Measurements from ENCODE around the gene PTPRJ.

PTPRJ gene

GRCh38 chr11:48055292-48056132 lies 75.2 kb downstream of the PTPRJ start:
- ATAC-seq (ENCODE audit: low read depth) (peak; percentile 84), DNase-seq (ENCODE audit: low spot score in 2 of 2) (peak in 1 of 2 donors; percentile 9)
- H3K27ac Mint-ChIP-seq: peak overlapping the region; percentile 9
- peaks cover 53% of the 10 kb centered on the region for H3K4me1 Mint-ChIP-seq
- H3K27me3 Mint-ChIP-seq: no peaks in the 10 kb centered on the region
- H3K9me3 Mint-ChIP-seq: no peaks in the 10 kb centered on the region
- peak overlapping the region; percentile 41 for H3K4me3 Mint-ChIP-seq
- peaks cover 5% of the 10 kb centered on the region for H3K36me3 Mint-ChIP-seq

- peaks cover 52% of the 10 kb centered on the region for H3K4me1 Mint-ChIP-seq
- no peaks in the 10 kb centered on the region for H3K27me3 Mint-ChIP-seq
- H3K9me3 Mint-ChIP-seq: no peaks in the 10 kb centered on the region
- peak overlapping the region; percentile 41 for H3K4me3 Mint-ChIP-seq
- ATAC-seq (ENCODE audit: low read depth) (no peak), DNase-seq (ENCODE audit: low spot score in 2 of 2) (no peak)
- peaks cover 5% of the 10 kb centered on the region for H3K36me3 Mint-ChIP-seq
- no peak overlapping the region for H3K27ac Mint-ChIP-seq
These were observed 76.2 kb downstream of the PTPRJ start for GRCh38 chr11:48056325-48057183.

- peaks cover 5% of the 10 kb centered on the region for H3K36me3 Mint-ChIP-seq
- no peaks in the 10 kb centered on the region for H3K27me3 Mint-ChIP-seq
- ATAC-seq (ENCODE audit: low read depth) (no peak), DNase-seq (ENCODE audit: low spot score in 2 of 2) (no peak)
- H3K9me3 Mint-ChIP-seq: no peaks in the 10 kb centered on the region
- no peak overlapping the region for H3K4me3 Mint-ChIP-seq
- H3K27ac Mint-ChIP-seq: no peak overlapping the region
- peaks cover 42% of the 10 kb centered on the region for H3K4me1 Mint-ChIP-seq
These were observed 77.7 kb downstream of the PTPRJ start for GRCh38 chr11:48058064-48058463.

- H3K9me3 Mint-ChIP-seq: no peaks in the 10 kb centered on the region
- no peaks in the 10 kb centered on the region for H3K27me3 Mint-ChIP-seq
- H3K4me3 Mint-ChIP-seq: no peak overlapping the region
- DNase-seq (ENCODE audit: low spot score in 2 of 2) (no peak), ATAC-seq (ENCODE audit: low read depth) (no peak)
- peaks cover 45% of the 10 kb centered on the region for H3K4me1 Mint-ChIP-seq
- H3K36me3 Mint-ChIP-seq: peaks cover 5% of the 10 kb centered on the region
- H3K27ac Mint-ChIP-seq: no peak overlapping the region
These were observed 78.4 kb downstream of the PTPRJ start for GRCh38 chr11:48058788-48059187.

GRCh38 chr11:48062649-48063048 lies 82.3 kb downstream of the PTPRJ start:
- no peak for DNase-seq (ENCODE audit: low spot score in 2 of 2)
- ATAC-seq (ENCODE audit: low read depth): no peak
- Mint-ChIP-seq H3K4me1 (peaks cover 31% of the 10 kb centered on the region), H3K4me3 (no peak overlapping the region), H3K27me3 (no peaks in the 10 kb centered on the region), H3K27ac (peak overlapping the region; percentile 75), H3K36me3 (peaks cover 12% of the 10 kb centered on the region), H3K9me3 (no peaks in the 10 kb centered on the region)

GRCh38 chr11:48063424-48063978 lies 83.1 kb downstream of the PTPRJ start:
- no peak for DNase-seq (ENCODE audit: low spot score in 2 of 2)
- H3K4me3 Mint-ChIP-seq: no peak overlapping the region
- ATAC-seq (ENCODE audit: low read depth): no peak
- peak overlapping the region; percentile 58 for H3K27ac Mint-ChIP-seq
- no peaks in the 10 kb centered on the region for H3K27me3 Mint-ChIP-seq
- H3K9me3 Mint-ChIP-seq: peaks cover 5% of the 10 kb centered on the region
- H3K36me3 Mint-ChIP-seq: peaks cover 19% of the 10 kb centered on the region
- peaks cover 31% of the 10 kb centered on the region for H3K4me1 Mint-ChIP-seq

- ATAC-seq (ENCODE audit: low read depth) (no peak), DNase-seq (ENCODE audit: low spot score in 2 of 2) (no peak)
- peaks cover 27% of the 10 kb centered on the region for H3K4me1 Mint-ChIP-seq
- H3K9me3 Mint-ChIP-seq: peaks cover 5% of the 10 kb centered on the region
- no peak overlapping the region for H3K27ac Mint-ChIP-seq
- no peak overlapping the region for H3K4me3 Mint-ChIP-seq
- peaks cover 21% of the 10 kb centered on the region for H3K36me3 Mint-ChIP-seq
- H3K27me3 Mint-ChIP-seq: no peaks in the 10 kb centered on the region
These were observed 83.9 kb downstream of the PTPRJ start for GRCh38 chr11:48064306-48064705.

- Mint-ChIP-seq H3K27ac (peak overlapping the region; percentile 29), H3K9me3 (peaks cover 5% of the 10 kb centered on the region), H3K4me3 (no peak overlapping the region), H3K4me1 (peaks cover 24% of the 10 kb centered on the region), H3K27me3 (no peaks in the 10 kb centered on the region), H3K36me3 (peaks cover 20% of the 10 kb centered on the region)
- ATAC-seq (ENCODE audit: low read depth): no peak
- no peak for DNase-seq (ENCODE audit: low spot score in 2 of 2)
These were observed 86.8 kb downstream of the PTPRJ start for GRCh38 chr11:48066881-48067800.

GRCh38 chr11:48073031-48073861 lies 92.9 kb downstream of the PTPRJ start:
- ATAC-seq (ENCODE audit: low read depth): no peak
- no peak for DNase-seq (ENCODE audit: low spot score in 2 of 2)
- peaks cover 15% of the 10 kb centered on the region for H3K36me3 Mint-ChIP-seq
- H3K27me3 Mint-ChIP-seq: no peaks in the 10 kb centered on the region
- H3K27ac Mint-ChIP-seq: peak overlapping the region; percentile 38
- H3K4me1 Mint-ChIP-seq: peaks cover 29% of the 10 kb centered on the region
- H3K9me3 Mint-ChIP-seq: peaks cover 2% of the 10 kb centered on the region
- no peak overlapping the region for H3K4me3 Mint-ChIP-seq

- ATAC-seq (ENCODE audit: low read depth) (peak; percentile 89), DNase-seq (ENCODE audit: low spot score in 2 of 2) (peak in 1 of 2 donors; percentile 12)
- Mint-ChIP-seq H3K4me1 (peaks cover 35% of the 10 kb centered on the region), H3K27me3 (no peaks in the 10 kb centered on the region), H3K27ac (no peak overlapping the region), H3K36me3 (peaks cover 9% of the 10 kb centered on the region), H3K9me3 (no peaks in the 10 kb centered on the region), H3K4me3 (peak overlapping the region; percentile 17)
These were observed 94.2 kb downstream of the PTPRJ start for GRCh38 chr11:48074425-48075181.

GRCh38 chr11:48075637-48076036 lies 95.3 kb downstream of the PTPRJ start:
- H3K9me3 Mint-ChIP-seq: no peaks in the 10 kb centered on the region
- H3K36me3 Mint-ChIP-seq: peaks cover 9% of the 10 kb centered on the region
- no peaks in the 10 kb centered on the region for H3K27me3 Mint-ChIP-seq
- peak overlapping the region; percentile 43 for H3K4me3 Mint-ChIP-seq
- H3K27ac Mint-ChIP-seq: peak overlapping the region; percentile 87
- DNase-seq (ENCODE audit: low spot score in 2 of 2): no peak
- ATAC-seq (ENCODE audit: low read depth): no peak
- H3K4me1 Mint-ChIP-seq: peaks cover 40% of the 10 kb centered on the region

GRCh38 chr11:48077251-48077650 lies 96.9 kb downstream of the PTPRJ start:
- ATAC-seq (ENCODE audit: low read depth) (no peak), DNase-seq (ENCODE audit: low spot score in 2 of 2) (no peak)
- Mint-ChIP-seq H3K9me3 (no peaks in the 10 kb centered on the region), H3K4me3 (no peak overlapping the region), H3K36me3 (peaks cover 9% of the 10 kb centered on the region), H3K27ac (no peak overlapping the region), H3K27me3 (no peaks in the 10 kb centered on the region), H3K4me1 (peaks cover 42% of the 10 kb centered on the region)
